Left lung (tissue), 10 donors: ENCODE measurements around the gene SLC18A3. TPM values are rescaled to one million over a fixed set of nuclear protein-coding genes. Genes with fewer than 3 reads are reported as not detected.
A peak's percentile ranks its signal among the peaks of the same experiment; 100 is the strongest.

Experiments used
- ATAC-seq: fragments of 200-7000 bp; cut with Tn5 transposase; one replicate; pipeline ENCODE4 v1.9.1; 2020; ENCODE audit warnings: moderate library complexity
- DNase-seq, 4 donors: peaks; one replicate each; pipeline ENCODE4 v3.0.0-alpha.2; 2013 to 2020
- H3K27ac ChIP-seq, 2 donors: fragments of 200-600 bp; sonication (generic) in 1 of 2; one replicate each; pipeline versions ENCODE4 v1.5.0 to v1.8.0; 2020 to 2021
- H3K27me3 ChIP-seq, 2 donors: fragments of 200-600 bp; sonication (generic) in 1 of 2; one replicate each; pipeline versions ENCODE4 v1.5.0 to v1.8.0; 2020 to 2021
- H3K36me3 ChIP-seq, 2 donors: fragments of 200-600 bp; sonication (generic) in 1 of 2; one replicate each; pipeline versions ENCODE4 v1.5.0 to v1.8.0; 2020 to 2021
- H3K4me1 ChIP-seq, 2 donors: fragments of 200-600 bp; one replicate each; pipeline ENCODE4 v1.8.0; 2021
- H3K4me3 ChIP-seq, 2 donors: fragments of 200-600 bp; sonication (generic) in 1 of 2; one replicate each; pipeline versions ENCODE4 v1.5.0 to v1.8.0; 2020 to 2021; ENCODE audit warnings: mild to moderate bottlenecking in 1 of 2
- H3K9me3 ChIP-seq, 2 donors: fragments of 200-600 bp; sonication (generic) in 1 of 2; one replicate each; pipeline versions ENCODE4 v1.5.0 to v1.8.0; 2020 to 2021
- CTCF ChIP-seq, 2 donors: fragments of 200-600 bp; sonication (generic) in 1 of 2; IDR thresholded peaks; one replicate each; pipeline versions ENCODE4 v1.5.0 to v1.8.0; 2021; ENCODE audit warnings: antibody characterized with exemption in 2 of 2
- intact Hi-C, 2 donors: fragments of 100-400 bp; cut with DNase I; formaldehyde crosslinking; loops; one replicate each; pipeline versions ENCODE4 v1.11.2 to v1.14.2; 2022
- polyA plus RNA-seq, 6 donors: library from polyadenylated mRNA; unstranded; fragments of 120-200 nt; gene quantifications; one replicate each; pipeline ENCODE4 v1.2.1, GENCODE V29; 2013; ENCODE audit not compliant: insufficient read length in 6 of 6
- total RNA-seq, 2 donors: library from RNA; stranded (reverse); fragmentation: NEBNext Ultra II Directional; extraction: Animal tissue kit (Norgen Biotek cat#: 25700); gene quantifications; one replicate each; pipeline ENCODE4 v1.2.1, GENCODE V29; 2021
- donor health status: DM: no; HTN: yes; CAD: no.
- donor health status: DM: no; HTN: no; CAD: no.

The SLC18A3 gene
- total and polyA plus RNA-seq, 8 donors, result not detected

GRCh38 chr10:49602380-49603023 lies 7.6 kb upstream of the SLC18A3 start:
- no peak for DNase-seq
- H3K27me3 ChIP-seq, result peaks cover 4 to 76% of the 10 kb centered on the region in 2 donors
- TF ChIP-seq CTCF (IDR thresholded peaks at IDR 0.05), result no peak

GRCh38 chr10:49605216-49605938 lies 4.7 kb upstream of the SLC18A3 start:
- no peaks in the 10 kb centered on the region for H3K36me3 ChIP-seq
- H3K27ac ChIP-seq, result no peak overlapping the region
- peaks cover 33 to 91% of the 10 kb centered on the region in 2 donors for H3K27me3 ChIP-seq
- H3K9me3 ChIP-seq, result no peaks in the 10 kb centered on the region
- no peak overlapping the region for H3K4me3 ChIP-seq
- TF ChIP-seq CTCF (IDR thresholded peaks at IDR 0.05), result no peak
- no peak for ATAC-seq
- H3K4me1 ChIP-seq, result peaks cover 0 to 17% of the 10 kb centered on the region in 2 donors
- intact Hi-C loops, result no loop called here
- no peak for DNase-seq

More at GRCh38 chr10:49602380-49603023, 7.6 kb upstream of the SLC18A3 start:
- Histone ChIP-seq H3K36me3 (no peaks in the 10 kb centered on the region), H3K9me3 (no peaks in the 10 kb centered on the region), H3K4me3 (no peak overlapping the region), H3K27ac (no peak overlapping the region), H3K4me1 (peaks cover 0 to 6% of the 10 kb centered on the region in 2 donors)
- ATAC-seq, result peak; percentile 84
- intact Hi-C loops, result no loop called here

- Histone ChIP-seq H3K27ac (no peak overlapping the region), H3K9me3 (no peaks in the 10 kb centered on the region), H3K27me3 (peaks cover 40 to 94% of the 10 kb centered on the region in 2 donors), H3K4me1 (peaks cover 5 to 20% of the 10 kb centered on the region in 2 donors), H3K4me3 (no peak overlapping the region), H3K36me3 (no peaks in the 10 kb centered on the region)
- TF ChIP-seq CTCF (IDR thresholded peaks at IDR 0.05), result no peak
- intact Hi-C loops, result no loop called here
- ATAC-seq (no peak), DNase-seq (no peak)
Observed at GRCh38 chr10:49605939-49606509, 4.1 kb upstream of the SLC18A3 start.

- intact Hi-C loops, result no loop called here
- TF ChIP-seq CTCF (IDR thresholded peaks at IDR 0.05), result no peak
- H3K36me3 ChIP-seq, result no peaks in the 10 kb centered on the region
- peaks cover 50 to 94% of the 10 kb centered on the region in 2 donors for H3K27me3 ChIP-seq
- DNase-seq (peak; percentile 68 to 89 (median 78)), ATAC-seq (peak; percentile 88)
- H3K4me1 ChIP-seq, result peaks cover 5 to 20% of the 10 kb centered on the region in 2 donors
- H3K27ac ChIP-seq, result no peak overlapping the region
- no peak overlapping the region for H3K4me3 ChIP-seq
- no peaks in the 10 kb centered on the region for H3K9me3 ChIP-seq
Observed at GRCh38 chr10:49606981-49607535, 3.1 kb upstream of the SLC18A3 start.
